Measurements from ENCODE around the gene ADGRE3.

ADGRE3 gene

GRCh38 chr19:14678199-14678598 lies 3.6 kb upstream of the ADGRE3 start:
- H3K36me3 Mint-ChIP-seq = no peaks in the 10 kb centered on the region
- ATAC-seq (no peak), DNase-seq (ENCODE audit: low spot score in 2 of 2) (no peak)
- peaks cover 10% of the 10 kb centered on the region for H3K4me1 Mint-ChIP-seq
- H3K27ac Mint-ChIP-seq = no peak overlapping the region
- H3K9me3 Mint-ChIP-seq = no peaks in the 10 kb centered on the region
- H3K4me3 Mint-ChIP-seq = no peak overlapping the region

GRCh38 chr19:14677464-14677863 lies 2.8 kb upstream of the ADGRE3 start:
- Mint-ChIP-seq H3K9me3 (no peaks in the 10 kb centered on the region), H3K4me3 (no peak overlapping the region), H3K36me3 (no peaks in the 10 kb centered on the region), H3K27ac (no peak overlapping the region), H3K4me1 (peaks cover 10% of the 10 kb centered on the region)
- ATAC-seq (peak; percentile 90), DNase-seq (ENCODE audit: low spot score in 2 of 2) (peak in 1 of 2 donors; percentile 73)

- H3K4me1 Mint-ChIP-seq = peaks cover 13% of the 10 kb centered on the region
- no peak for DNase-seq (ENCODE audit: low spot score in 2 of 2)
- H3K36me3 Mint-ChIP-seq = no peaks in the 10 kb centered on the region
- ATAC-seq = peak; percentile 63
- no peak overlapping the region for H3K27ac Mint-ChIP-seq
- no peaks in the 10 kb centered on the region for H3K9me3 Mint-ChIP-seq
- no peak overlapping the region for H3K4me3 Mint-ChIP-seq
Observed at GRCh38 chr19:14676762-14677161, 2.1 kb upstream of the ADGRE3 start.

GRCh38 chr19:14673088-14673487 lies 1.6 kb downstream of the ADGRE3 start:
- Mint-ChIP-seq H3K27ac (no peak overlapping the region), H3K4me3 (no peak overlapping the region), H3K4me1 (peaks cover 19% of the 10 kb centered on the region), H3K36me3 (no peaks in the 10 kb centered on the region), H3K9me3 (peaks cover 2% of the 10 kb centered on the region)
- DNase-seq (ENCODE audit: low spot score in 2 of 2) (no peak), ATAC-seq (no peak)

- H3K27ac Mint-ChIP-seq = peak overlapping the region; percentile 14
- no peak for DNase-seq (ENCODE audit: low spot score in 2 of 2)
- H3K4me3 Mint-ChIP-seq = no peak overlapping the region
- peaks cover 2% of the 10 kb centered on the region for H3K9me3 Mint-ChIP-seq
- peak; percentile 72 for ATAC-seq
- no peaks in the 10 kb centered on the region for H3K36me3 Mint-ChIP-seq
- peaks cover 25% of the 10 kb centered on the region for H3K4me1 Mint-ChIP-seq
Observed at GRCh38 chr19:14672188-14672872, 2.3 kb downstream of the ADGRE3 start.

- Mint-ChIP-seq H3K4me3 (no peak overlapping the region), H3K4me1 (peaks cover 31% of the 10 kb centered on the region), H3K36me3 (no peaks in the 10 kb centered on the region), H3K27ac (no peak overlapping the region), H3K9me3 (peaks cover 2% of the 10 kb centered on the region)
- no peak for DNase-seq (ENCODE audit: low spot score in 2 of 2)
- ATAC-seq = no peak
Observed at GRCh38 chr19:14670408-14670807, 4.2 kb downstream of the ADGRE3 start.

- H3K27ac Mint-ChIP-seq = no peak overlapping the region
- H3K4me3 Mint-ChIP-seq = no peak overlapping the region
- ATAC-seq (no peak), DNase-seq (ENCODE audit: low spot score in 2 of 2) (no peak)
- H3K9me3 Mint-ChIP-seq = peaks cover 2% of the 10 kb centered on the region
- H3K4me1 Mint-ChIP-seq = peaks cover 31% of the 10 kb centered on the region
- no peaks in the 10 kb centered on the region for H3K36me3 Mint-ChIP-seq
Observed at GRCh38 chr19:14669940-14670339, 4.7 kb downstream of the ADGRE3 start.

GRCh38 chr19:14661372-14661924 lies 13.2 kb downstream of the ADGRE3 start:
- Mint-ChIP-seq H3K4me1 (no peaks in the 10 kb centered on the region), H3K9me3 (no peaks in the 10 kb centered on the region), H3K36me3 (no peaks in the 10 kb centered on the region), H3K27ac (no peak overlapping the region), H3K4me3 (no peak overlapping the region)
- ATAC-seq (no peak), DNase-seq (ENCODE audit: low spot score in 2 of 2) (no peak)

GRCh38 chr19:14659874-14660489 lies 14.7 kb downstream of the ADGRE3 start:
- no peak for ATAC-seq
- no peaks in the 10 kb centered on the region for H3K36me3 Mint-ChIP-seq
- H3K4me3 Mint-ChIP-seq = no peak overlapping the region
- no peak overlapping the region for H3K27ac Mint-ChIP-seq
- DNase-seq (ENCODE audit: low spot score in 2 of 2) = no peak
- no peaks in the 10 kb centered on the region for H3K9me3 Mint-ChIP-seq
- H3K4me1 Mint-ChIP-seq = no peaks in the 10 kb centered on the region

GRCh38 chr19:14655726-14656125 lies 18.9 kb downstream of the ADGRE3 start:
- Mint-ChIP-seq H3K36me3 (no peaks in the 10 kb centered on the region), H3K27ac (no peak overlapping the region), H3K9me3 (no peaks in the 10 kb centered on the region), H3K4me1 (no peaks in the 10 kb centered on the region), H3K4me3 (no peak overlapping the region)
- no peak for ATAC-seq
- no peak for DNase-seq (ENCODE audit: low spot score in 2 of 2)

GRCh38 chr19:14654786-14655560 lies 19.7 kb downstream of the ADGRE3 start:
- Mint-ChIP-seq H3K4me3 (no peak overlapping the region), H3K27ac (no peak overlapping the region), H3K9me3 (peaks cover 2% of the 10 kb centered on the region), H3K36me3 (no peaks in the 10 kb centered on the region), H3K4me1 (no peaks in the 10 kb centered on the region)
- ATAC-seq = no peak
- no peak for DNase-seq (ENCODE audit: low spot score in 2 of 2)

- H3K9me3 Mint-ChIP-seq = peaks cover 3% of the 10 kb centered on the region
- ATAC-seq (no peak), DNase-seq (ENCODE audit: low spot score in 2 of 2) (no peak)
- H3K4me1 Mint-ChIP-seq = peaks cover 6% of the 10 kb centered on the region
- H3K4me3 Mint-ChIP-seq = no peak overlapping the region
- H3K27ac Mint-ChIP-seq = no peak overlapping the region
- no peaks in the 10 kb centered on the region for H3K36me3 Mint-ChIP-seq
Observed at GRCh38 chr19:14650161-14650560, 24.5 kb downstream of the ADGRE3 start.

- peaks cover 3% of the 10 kb centered on the region for H3K9me3 Mint-ChIP-seq
Observed at GRCh38 chr19:14649020-14649419, 25.6 kb downstream of the ADGRE3 start.

GRCh38 chr19:14648506-14648905 lies 26.1 kb downstream of the ADGRE3 start:
- peaks cover 6% of the 10 kb centered on the region for H3K4me1 Mint-ChIP-seq
- DNase-seq (ENCODE audit: low spot score in 2 of 2) (no peak), ATAC-seq (no peak)
- H3K36me3 Mint-ChIP-seq = no peaks in the 10 kb centered on the region
- H3K27ac Mint-ChIP-seq = no peak overlapping the region
- H3K4me3 Mint-ChIP-seq = no peak overlapping the region
- H3K9me3 Mint-ChIP-seq = peaks cover 3% of the 10 kb centered on the region

More at GRCh38 chr19:14649020-14649419, 25.6 kb downstream of the ADGRE3 start:
- Mint-ChIP-seq H3K36me3 (no peaks in the 10 kb centered on the region), H3K27ac (no peak overlapping the region), H3K4me1 (peaks cover 6% of the 10 kb centered on the region), H3K4me3 (no peak overlapping the region)
- no peak for ATAC-seq
- no peak for DNase-seq (ENCODE audit: low spot score in 2 of 2)

- Mint-ChIP-seq H3K36me3 (no peaks in the 10 kb centered on the region), H3K9me3 (peaks cover 4% of the 10 kb centered on the region), H3K4me3 (no peak overlapping the region), H3K4me1 (no peaks in the 10 kb centered on the region), H3K27ac (no peak overlapping the region)
- no peak for ATAC-seq
- DNase-seq (ENCODE audit: low spot score in 2 of 2) = no peak
Observed at GRCh38 chr19:14639536-14640277, 34.9 kb downstream of the ADGRE3 start.

All from stimulated activated effector memory CD8-positive, alpha-beta T cell treated with anti-CD3 and anti-CD28 coated beads, Interleukin-12 subunit alpha, Interleukin-12 subunit beta, amount 100 ng/mL, for 72 hours (primary cell).